OCI-LY7 (cell line): ENCODE data around the gene ZDHHC14.

Experiments used
- EZH2phosphoT487 ChIP-seq: fragments of 200-600 bp; sonication (generic); IDR thresholded peaks from 2 replicates; pipeline ENCODE4 v1.6.1; 2018; ENCODE audit warnings: low read depth, borderline replicate concordance, mild to moderate bottlenecking, mixed run types, antibody characterized with exemption, low read length, moderate library complexity, mixed read lengths
- TF ChIP-seq, protein P1 (sequence below): fragments of 200-600 bp; sonication (generic); conservative IDR thresholded peaks from 2 replicates; pipeline ENCODE4 v1.5.1; 2014; ENCODE audit warnings: mild to moderate bottlenecking, antibody characterized with exemption, low read length, moderate library complexity, mixed read lengths

DNA sequence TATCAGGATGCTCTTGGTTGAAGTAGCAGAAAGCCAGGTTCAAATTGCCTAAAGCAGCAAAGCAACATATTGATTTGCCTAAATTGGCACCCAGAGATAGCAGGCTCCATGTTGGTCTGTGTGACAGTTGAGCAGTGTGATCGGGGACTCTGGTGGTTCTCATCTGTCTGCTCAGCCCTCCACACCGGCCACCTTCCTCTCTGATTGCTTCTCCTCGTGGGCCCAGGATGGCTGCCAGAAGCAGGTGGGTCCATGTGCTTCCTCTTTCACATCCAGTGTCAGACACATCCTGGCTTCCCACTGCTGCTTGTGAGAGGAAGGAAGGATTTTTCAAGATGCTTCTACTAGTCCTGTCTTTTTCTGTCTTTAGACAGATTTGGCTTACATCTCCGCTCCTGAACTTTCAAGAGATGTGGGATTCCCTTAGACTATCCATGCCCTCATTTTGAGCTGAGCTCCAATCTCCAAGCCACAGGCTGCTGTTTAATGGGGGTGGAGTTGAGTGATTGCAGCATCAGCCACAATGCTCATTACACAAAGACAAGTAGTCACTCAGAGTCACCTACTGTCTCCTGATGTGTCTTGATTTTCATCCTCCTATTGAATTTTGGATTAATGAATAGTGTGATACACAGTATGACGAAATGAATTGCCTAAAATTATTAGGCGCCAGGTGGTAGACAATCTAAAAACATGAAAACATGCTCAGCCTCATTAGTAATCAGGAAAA, 122.2 kb downstream of the ZDHHC14 start:
- TF ChIP-seq, protein P1, sequence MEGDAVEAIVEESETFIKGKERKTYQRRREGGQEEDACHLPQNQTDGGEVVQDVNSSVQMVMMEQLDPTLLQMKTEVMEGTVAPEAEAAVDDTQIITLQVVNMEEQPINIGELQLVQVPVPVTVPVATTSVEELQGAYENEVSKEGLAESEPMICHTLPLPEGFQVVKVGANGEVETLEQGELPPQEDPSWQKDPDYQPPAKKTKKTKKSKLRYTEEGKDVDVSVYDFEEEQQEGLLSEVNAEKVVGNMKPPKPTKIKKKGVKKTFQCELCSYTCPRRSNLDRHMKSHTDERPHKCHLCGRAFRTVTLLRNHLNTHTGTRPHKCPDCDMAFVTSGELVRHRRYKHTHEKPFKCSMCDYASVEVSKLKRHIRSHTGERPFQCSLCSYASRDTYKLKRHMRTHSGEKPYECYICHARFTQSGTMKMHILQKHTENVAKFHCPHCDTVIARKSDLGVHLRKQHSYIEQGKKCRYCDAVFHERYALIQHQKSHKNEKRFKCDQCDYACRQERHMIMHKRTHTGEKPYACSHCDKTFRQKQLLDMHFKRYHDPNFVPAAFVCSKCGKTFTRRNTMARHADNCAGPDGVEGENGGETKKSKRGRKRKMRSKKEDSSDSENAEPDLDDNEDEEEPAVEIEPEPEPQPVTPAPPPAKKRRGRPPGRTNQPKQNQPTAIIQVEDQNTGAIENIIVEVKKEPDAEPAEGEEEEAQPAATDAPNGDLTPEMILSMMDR: no peak
- TF ChIP-seq EZH2phosphoT487: no peak
